ENCODE data around the gene DGKB.

The DGKB gene

GRCh38 chr7:14233868-14234369, 668.6 kb downstream of the DGKB start:
- no peaks in the 10 kb centered on the region; the same call in 1 of the 2 replicates for H3K4me1 ChIP-seq (ENCODE audit: insufficient read depth, low read length)
- no peaks in the 10 kb centered on the region for H3K27me3 ChIP-seq (ENCODE audit: insufficient read depth, low read length)
- H3K9me3 ChIP-seq (ENCODE audit: insufficient read depth, low read depth, low read length) = no peaks in the 10 kb centered on the region
- no peak overlapping the region for H3K9ac ChIP-seq (ENCODE audit: low read depth, low read length)
- no peak overlapping the region for H3K27ac ChIP-seq (ENCODE audit: low read length)
- no peaks in the 10 kb centered on the region for H3K36me3 ChIP-seq (ENCODE audit: insufficient read depth, low read depth, low read length)
- no peak overlapping the region for H3K4me3 ChIP-seq (ENCODE audit: low read length)

GRCh38 chr7:14233076-14233867, 669.3 kb downstream of the DGKB start:
- H3K36me3 ChIP-seq (ENCODE audit: insufficient read depth, low read depth, low read length) = no peaks in the 10 kb centered on the region
- no peak overlapping the region for H3K4me3 ChIP-seq (ENCODE audit: low read length)
- no peak overlapping the region for H3K9ac ChIP-seq (ENCODE audit: low read depth, low read length)
- no peak overlapping the region for H3K27ac ChIP-seq (ENCODE audit: low read length)
- no peaks in the 10 kb centered on the region; the same call in 1 of the 2 replicates for H3K4me1 ChIP-seq (ENCODE audit: insufficient read depth, low read length)
- H3K27me3 ChIP-seq (ENCODE audit: insufficient read depth, low read length) = no peaks in the 10 kb centered on the region
- no peaks in the 10 kb centered on the region for H3K9me3 ChIP-seq (ENCODE audit: insufficient read depth, low read depth, low read length)

GRCh38 chr7:14229047-14229446, 673.5 kb downstream of the DGKB start:
- Histone ChIP-seq H3K27me3 (ENCODE audit: insufficient read depth, low read length) (no peaks in the 10 kb centered on the region), H3K4me3 (ENCODE audit: low read length) (no peak overlapping the region)

GRCh38 chr7:14228341-14228740, 674.2 kb downstream of the DGKB start:
- Histone ChIP-seq H3K4me1 (ENCODE audit: insufficient read depth, low read length) (no peaks in the 10 kb centered on the region), H3K36me3 (ENCODE audit: insufficient read depth, low read depth, low read length) (no peaks in the 10 kb centered on the region), H3K27ac (ENCODE audit: low read length) (no peak overlapping the region), H3K9me3 (ENCODE audit: insufficient read depth, low read depth, low read length) (no peaks in the 10 kb centered on the region), H3K9ac (ENCODE audit: low read depth, low read length) (no peak overlapping the region), H3K27me3 (ENCODE audit: insufficient read depth, low read length) (no peaks in the 10 kb centered on the region), H3K4me3 (ENCODE audit: low read length) (no peak overlapping the region)

More at GRCh38 chr7:14229047-14229446, 673.5 kb downstream of the DGKB start:
- Histone ChIP-seq H3K27ac (ENCODE audit: low read length) (no peak overlapping the region), H3K9me3 (ENCODE audit: insufficient read depth, low read depth, low read length) (no peaks in the 10 kb centered on the region), H3K9ac (ENCODE audit: low read depth, low read length) (no peak overlapping the region), H3K36me3 (ENCODE audit: insufficient read depth, low read depth, low read length) (no peaks in the 10 kb centered on the region), H3K4me1 (ENCODE audit: insufficient read depth, low read length) (no peaks in the 10 kb centered on the region; the same call in 1 of the 2 replicates)

GRCh38 chr7:14226126-14226525, 676.4 kb downstream of the DGKB start:
- Histone ChIP-seq H3K27me3 (ENCODE audit: insufficient read depth, low read length) (no peaks in the 10 kb centered on the region), H3K4me3 (ENCODE audit: low read length) (no peak overlapping the region), H3K36me3 (ENCODE audit: insufficient read depth, low read depth, low read length) (no peaks in the 10 kb centered on the region), H3K9me3 (ENCODE audit: insufficient read depth, low read depth, low read length) (no peaks in the 10 kb centered on the region), H3K4me1 (ENCODE audit: insufficient read depth, low read length) (no peaks in the 10 kb centered on the region), H3K27ac (ENCODE audit: low read length) (no peak overlapping the region), H3K9ac (ENCODE audit: low read depth, low read length) (no peak overlapping the region)

GRCh38 chr7:14219125-14219524, 683.4 kb downstream of the DGKB start:
- H3K27ac ChIP-seq (ENCODE audit: low read length) = no peak overlapping the region
- H3K9ac ChIP-seq (ENCODE audit: low read depth, low read length) = no peak overlapping the region
- H3K36me3 ChIP-seq (ENCODE audit: insufficient read depth, low read depth, low read length) = no peaks in the 10 kb centered on the region
- 0 out of 2 replicates have a peak, but pooled peaks cover 3% of the 10 kb centered on the region for H3K4me1 ChIP-seq (ENCODE audit: insufficient read depth, low read length)
- no peaks in the 10 kb centered on the region for H3K9me3 ChIP-seq (ENCODE audit: insufficient read depth, low read depth, low read length)
- H3K27me3 ChIP-seq (ENCODE audit: insufficient read depth, low read length) = no peaks in the 10 kb centered on the region
- H3K4me3 ChIP-seq (ENCODE audit: low read length) = no peak overlapping the region

GRCh38 chr7:14218338-14218737, 684.2 kb downstream of the DGKB start:
- no peaks in the 10 kb centered on the region for H3K27me3 ChIP-seq (ENCODE audit: insufficient read depth, low read length)
- H3K4me3 ChIP-seq (ENCODE audit: low read length) = no peak overlapping the region
- no peak overlapping the region for H3K9ac ChIP-seq (ENCODE audit: low read depth, low read length)
- no peak overlapping the region for H3K27ac ChIP-seq (ENCODE audit: low read length)
- no peaks in the 10 kb centered on the region for H3K9me3 ChIP-seq (ENCODE audit: insufficient read depth, low read depth, low read length)
- H3K36me3 ChIP-seq (ENCODE audit: insufficient read depth, low read depth, low read length) = no peaks in the 10 kb centered on the region
- 0 out of 2 replicates have a peak, but pooled peaks cover 3% of the 10 kb centered on the region for H3K4me1 ChIP-seq (ENCODE audit: insufficient read depth, low read length)

GRCh38 chr7:14209896-14210484, 692.6 kb downstream of the DGKB start:
- no peaks in the 10 kb centered on the region for H3K9me3 ChIP-seq (ENCODE audit: insufficient read depth, low read depth, low read length)
- no peak overlapping the region for H3K27ac ChIP-seq (ENCODE audit: low read length)
- no peaks in the 10 kb centered on the region for H3K36me3 ChIP-seq (ENCODE audit: insufficient read depth, low read depth, low read length)
- H3K27me3 ChIP-seq (ENCODE audit: insufficient read depth, low read length) = no peaks in the 10 kb centered on the region
- H3K9ac ChIP-seq (ENCODE audit: low read depth, low read length) = no peak overlapping the region
- no peaks in the 10 kb centered on the region for H3K4me1 ChIP-seq (ENCODE audit: insufficient read depth, low read length)
- no peak overlapping the region for H3K4me3 ChIP-seq (ENCODE audit: low read length)

GRCh38 chr7:14207711-14208110, 694.8 kb downstream of the DGKB start:
- no peaks in the 10 kb centered on the region for H3K9me3 ChIP-seq (ENCODE audit: insufficient read depth, low read depth, low read length)
- no peak overlapping the region for H3K9ac ChIP-seq (ENCODE audit: low read depth, low read length)
- no peak overlapping the region for H3K27ac ChIP-seq (ENCODE audit: low read length)
- H3K4me1 ChIP-seq (ENCODE audit: insufficient read depth, low read length) = no peaks in the 10 kb centered on the region
- H3K27me3 ChIP-seq (ENCODE audit: insufficient read depth, low read length) = no peaks in the 10 kb centered on the region
- no peaks in the 10 kb centered on the region for H3K36me3 ChIP-seq (ENCODE audit: insufficient read depth, low read depth, low read length)
- no peak overlapping the region for H3K4me3 ChIP-seq (ENCODE audit: low read length)

- no peaks in the 10 kb centered on the region for H3K27me3 ChIP-seq (ENCODE audit: insufficient read depth, low read length)
- no peak overlapping the region for H3K9ac ChIP-seq (ENCODE audit: low read depth, low read length)
- H3K9me3 ChIP-seq (ENCODE audit: insufficient read depth, low read depth, low read length) = no peaks in the 10 kb centered on the region
- H3K36me3 ChIP-seq (ENCODE audit: insufficient read depth, low read depth, low read length) = no peaks in the 10 kb centered on the region
- H3K27ac ChIP-seq (ENCODE audit: low read length) = no peak overlapping the region
- H3K4me1 ChIP-seq (ENCODE audit: insufficient read depth, low read length) = no peaks in the 10 kb centered on the region
- H3K4me3 ChIP-seq (ENCODE audit: low read length) = no peak overlapping the region
Observed at GRCh38 chr7:14207138-14207537, 695.4 kb downstream of the DGKB start.

- H3K27me3 ChIP-seq (ENCODE audit: insufficient read depth, low read length) = no peaks in the 10 kb centered on the region
- no peaks in the 10 kb centered on the region for H3K9me3 ChIP-seq (ENCODE audit: insufficient read depth, low read depth, low read length)
Observed at GRCh38 chr7:14206121-14206520, 696.4 kb downstream of the DGKB start.

GRCh38 chr7:14201353-14201752, 701.2 kb downstream of the DGKB start:
- H3K36me3 ChIP-seq (ENCODE audit: insufficient read depth, low read depth, low read length) = no peaks in the 10 kb centered on the region
- no peaks in the 10 kb centered on the region for H3K27me3 ChIP-seq (ENCODE audit: insufficient read depth, low read length)
- no peaks in the 10 kb centered on the region for H3K4me1 ChIP-seq (ENCODE audit: insufficient read depth, low read length)
- H3K9me3 ChIP-seq (ENCODE audit: insufficient read depth, low read depth, low read length) = no peaks in the 10 kb centered on the region
- no peak overlapping the region for H3K4me3 ChIP-seq (ENCODE audit: low read length)
- H3K9ac ChIP-seq (ENCODE audit: low read depth, low read length) = no peak overlapping the region
- H3K27ac ChIP-seq (ENCODE audit: low read length) = no peak overlapping the region

More at GRCh38 chr7:14206121-14206520, 696.4 kb downstream of the DGKB start:
- H3K9ac ChIP-seq (ENCODE audit: low read depth, low read length) = no peak overlapping the region
- no peaks in the 10 kb centered on the region for H3K4me1 ChIP-seq (ENCODE audit: insufficient read depth, low read length)
- no peak overlapping the region for H3K4me3 ChIP-seq (ENCODE audit: low read length)
- no peaks in the 10 kb centered on the region for H3K36me3 ChIP-seq (ENCODE audit: insufficient read depth, low read depth, low read length)
- no peak overlapping the region for H3K27ac ChIP-seq (ENCODE audit: low read length)

Measured in iPS-20b (cell line).